HCT116 (cell line): ENCODE data around the gene AHSA1. TPM values are rescaled to one million over a fixed set of nuclear protein-coding genes. Genes with fewer than 3 reads are reported as not detected.

Source experiments
- ATAC-seq: fragments of 200-7000 bp; cut with Tn5 transposase; 2 replicates; pipeline ENCODE4 v1.9.1; 2020; ENCODE audit warnings: mild to moderate bottlenecking, moderate library complexity
- BruUV-seq: library from RNA; stranded (reverse); fragments of 400-500 nt; replicated peaks from 2 replicates; lab custom pipeline; 2021; lab: Mats Ljungman, UMichigan
- CTCF ChIA-PET: fragments of 300-600 bp; sonication (Branson Sonifier 250); formaldehyde crosslinking; loops from one replicate; lab custom pipeline; 2021; ENCODE audit warnings: antibody characterized with exemption; lab: Charles Lee
- POLR2A ChIA-PET: fragments of 300-600, 350-600 bp; sonication (Branson Sonifier 250); formaldehyde crosslinking; loops from one replicate; lab custom pipeline; 2021; ENCODE audit warnings: antibody characterized with exemption; lab: Charles Lee
- RAD21 ChIA-PET, 2 experiments: fragments of 300-600 bp; sonication (Branson Sonifier 250); formaldehyde crosslinking; loops; one replicate each; lab custom pipeline; 2023; ENCODE audit warnings: low total read pairs in 2 of 2; ENCODE audit not compliant: uncharacterized antibody in 2 of 2, unreplicated experiment in 2 of 2, low non-redundant PET in 1 of 2; lab: Charles Lee
- DNase-seq: peaks from one replicate; pipeline ENCODE4 v3.0.0-alpha.2; 2010; ENCODE audit warnings: low read depth, low spot score
- H2AFZ ChIP-seq: fragments of 200-600 bp; shearing (Covaris generic), sonication (generic); 2 replicates; pipeline ENCODE4 v1.6.1; 2017; ENCODE audit warnings: low read depth, mixed run types, mixed read lengths, antibody characterized with exemption, low read length; ENCODE audit not compliant: poor library complexity, severe bottlenecking
- H3K27ac ChIP-seq: 2 replicates; pipeline ENCODE4 v1.5.1; 2012; ENCODE audit warnings: low read depth, low read length
- H3K27me3 ChIP-seq: fragments of 200-600 bp; sonication (generic); 2 replicates; pipeline ENCODE4 v1.6.1; 2016; ENCODE audit warnings: mixed run types, low read length, mixed read lengths; ENCODE audit not compliant: insufficient read depth
- H3K36me3 ChIP-seq, 2 experiments: fragments of 200-500 bp in 1 of 2; fragments of 200-600 bp in 1 of 2; sonication (Bioruptor generic) in 1 of 2; sonication (generic) in 1 of 2; 2 replicates each; pipeline versions ENCODE4 v1.5.1 to v1.6.1; 2014 to 2016; ENCODE audit warnings: low read length in 2 of 2, inconsistent platforms in 1 of 2, mixed read lengths in 1 of 2, mixed run types in 1 of 2; ENCODE audit not compliant: insufficient read depth in 2 of 2, control insufficient read depth in 1 of 2
- H3K4me1 ChIP-seq, 2 experiments: fragments of 200-600 bp in 1 of 2; sonication (generic) in 1 of 2; 2 replicates each; pipeline versions ENCODE4 v1.5.1 to v1.6.1; 2012 to 2017; ENCODE audit warnings: low read length in 2 of 2, inconsistent platforms in 1 of 2, mild to moderate bottlenecking in 1 of 2, mixed read lengths in 1 of 2, mixed run types in 1 of 2, moderate library complexity in 1 of 2; ENCODE audit not compliant: insufficient read depth in 2 of 2, control insufficient read depth in 1 of 2
- H3K4me2 ChIP-seq: fragments of 200-600 bp; sonication (generic); 2 replicates; pipeline ENCODE4 v1.6.1; 2017; ENCODE audit warnings: mixed run types, low read length, mixed read lengths
- H3K4me3 ChIP-seq, 2 experiments: fragments of 200-600 bp in 1 of 2; sonication (generic) in 1 of 2; replicated peaks in 1 of 2; 2 replicates each; pipeline ENCODE4 v1.5.1; 2011 to 2016; ENCODE audit warnings: low read length in 2 of 2, control low read depth in 1 of 2, low read depth in 1 of 2, mild to moderate bottlenecking in 1 of 2, mixed read lengths in 1 of 2, mixed run types in 1 of 2
- H3K79me2 ChIP-seq: fragments of 200-600 bp; sonication (generic); 2 replicates; pipeline ENCODE4 v1.6.1; 2017; ENCODE audit warnings: mild to moderate bottlenecking, mixed run types, low read length, moderate library complexity, mixed read lengths; ENCODE audit not compliant: insufficient read depth
- H3K9ac ChIP-seq: fragments of 200-600 bp; sonication (generic); 2 replicates; pipeline ENCODE4 v1.6.1; 2016; ENCODE audit warnings: low read length, mixed read lengths
- H3K9me2 ChIP-seq: fragments of 200-600 bp; sonication (generic), shearing (Covaris generic); 2 replicates; pipeline ENCODE4 v1.6.1; 2017; ENCODE audit warnings: mixed run types, mild to moderate bottlenecking, moderate library complexity; ENCODE audit not compliant: insufficient read depth
- H3K9me3 ChIP-seq, 2 experiments: fragments of 200-500 bp in 1 of 2; fragments of 200-600 bp in 1 of 2; sonication (Bioruptor generic) in 1 of 2; sonication (generic) in 1 of 2; 2 replicates each; pipeline ENCODE4 v1.6.1; 2014 to 2017; ENCODE audit warnings: low read length in 2 of 2, mixed read lengths in 2 of 2, inconsistent platforms in 1 of 2, low read depth in 1 of 2, mild to moderate bottlenecking in 1 of 2, mixed run types in 1 of 2, moderate library complexity in 1 of 2; ENCODE audit not compliant: control insufficient read depth in 1 of 2, insufficient read depth in 1 of 2
- H4K20me1 ChIP-seq: fragments of 200-600 bp; sonication (generic), shearing (Covaris generic); 2 replicates; pipeline ENCODE4 v1.6.1; 2017; ENCODE audit warnings: mixed run types, mild to moderate bottlenecking, moderate library complexity; ENCODE audit not compliant: insufficient read depth
- EZH2phosphoT487 ChIP-seq: fragments of 200-600 bp; IDR thresholded peaks from 2 replicates; pipeline ENCODE4 v1.6.1; 2018; ENCODE audit warnings: antibody characterized with exemption, borderline replicate concordance
- SIN3A ChIP-seq: IDR thresholded peaks from 2 replicates; pipeline ENCODE4 v1.6.1; 2012; ENCODE audit warnings: low read depth
- SRF ChIP-seq: IDR thresholded peaks from 2 replicates; pipeline ENCODE4 v1.6.1; 2012; ENCODE audit warnings: low read depth
- YY1 ChIP-seq: IDR thresholded peaks from 2 replicates; pipeline ENCODE4 v1.6.1; 2011; ENCODE audit warnings: low read length, low read depth, moderate library complexity, mild to moderate bottlenecking; ENCODE audit not compliant: insufficient replicate concordance; ENCODE audit errors: extremely low read depth
- intact Hi-C: fragments of 100-400 bp; cut with micrococcal nuclease; formaldehyde crosslinking; loops from 2 replicates; pipeline ENCODE4 v1.10.0; 2022
- total RNA-seq: library from RNA; stranded (reverse); gene quantifications from one replicate; pipeline ENCODE4 v1.2.1, GENCODE V29; 2021; ENCODE audit not compliant: unreplicated experiment

The AHSA1 gene
- total RNA-seq, 1 experiment from 2014 or later, result 222 TPM

GRCh38 chr14:77495334-77495733 lies 37.4 kb downstream of the AHSA1 start:
- Histone ChIP-seq H3K27me3 (no peaks in the 10 kb centered on the region), H3K79me2 (no peaks in the 10 kb centered on the region), H4K20me1 (no peaks in the 10 kb centered on the region), H3K27ac (no peak overlapping the region), H3K9me2 (no peaks in the 10 kb centered on the region), H3K4me3 (no peak overlapping the region), H3K4me1 (no peaks in the 10 kb centered on the region), H3K4me2 (no peak overlapping the region), H3K36me3 (no peaks in the 10 kb centered on the region), H3K9ac (no peak overlapping the region), H3K9me3 (no peaks in the 10 kb centered on the region), H2AFZ (no peak overlapping the region)
- ChIA-PET POLR2A (no interaction called here), RAD21 (no interaction called here), CTCF (no interaction called here)
- TF ChIP-seq YY1, result no peak
- TF ChIP-seq SIN3A, result no peak
- DNase-seq (no peak), ATAC-seq (no peak)
- BruUV-seq, result no TSS peak
- intact Hi-C loops, result no loop called here

- no peak within 1 kb of the TSS for H3K27ac ChIP-seq
- H3K36me3 ChIP-seq, result no peaks in the 10 kb centered on the region
- intact Hi-C loops, result no loop called here
- no peak within 1 kb of the TSS for H2AFZ ChIP-seq
- ChIA-PET POLR2A (no interaction called here), CTCF (no interaction called here), RAD21 (no interaction called here)
- H4K20me1 ChIP-seq, result no peaks in the 10 kb centered on the region
- no peaks in the 10 kb centered on the region for H3K4me1 ChIP-seq
- DNase-seq (no peak), ATAC-seq (no peak)
- H3K4me3 ChIP-seq, result no peak within 1 kb of the TSS
- no peak for TF ChIP-seq SRF
- no peak for TF ChIP-seq EZH2phosphoT487
- no peaks in the 10 kb centered on the region for H3K9me3 ChIP-seq
- no peaks in the 10 kb centered on the region for H3K27me3 ChIP-seq
- no TSS peak for BruUV-seq
- H3K9ac ChIP-seq, result no peak within 1 kb of the TSS
- H3K9me2 ChIP-seq, result no peaks in the 10 kb centered on the region
- H3K4me2 ChIP-seq, result no peak within 1 kb of the TSS
- H3K79me2 ChIP-seq, result no peaks in the 10 kb centered on the region
These were observed 40.5 kb downstream of the AHSA1 start, which contains the start of gene ISM2 for GRCh38 chr14:77498120-77498979. Gene ISM2 (minus strand): TSS chr14:77498816. CDS start chr14:77498793, 23 bp downstream.
